K562 (cell line): ENCODE data around the gene CPZ. TPM values are rescaled to one million over a fixed set of nuclear protein-coding genes. Genes with fewer than 3 reads are reported as not detected.

Source experiments
- ATAC-seq: fragments of 200-7000 bp; cut with Tn5 transposase; 3 replicates; pipeline ENCODE4 v1.9.1; 2020; ENCODE audit warnings: moderate library complexity
- BruUV-seq: library from RNA; stranded (reverse); fragments of 400-500 nt; replicated peaks from 2 replicates; lab custom pipeline; 2021; lab: Mats Ljungman, UMichigan
- CTCF ChIA-PET: fragments of 300-600 bp; formaldehyde crosslinking; extraction: SDS; loops from one replicate; lab custom pipeline; 2021; ENCODE audit warnings: low intra/inter-chr PET ratio; lab: Yijun Ruan, JAX
- POLR2A ChIA-PET: fragments of 300-600, 350-650 bp; sonication (Branson Sonifier 250); formaldehyde crosslinking; extraction: SDS; loops from one replicate; lab custom pipeline; 2021; ENCODE audit warnings: antibody characterized with exemption, inconsistent platforms; lab: Yijun Ruan, JAX
- DNase-seq, 4 experiments: peaks; one replicate each; pipeline versions ENCODE4 v3.0.0 to v3.0.0-alpha.2; 2011 to 2018; ENCODE audit warnings: low spot score in 3 of 4, mixed read lengths in 3 of 4; ENCODE audit errors: extremely low read depth in 1 of 4
- FAIRE-seq: peaks from 2 replicates; lab custom pipeline; 2011; peaks lifted over from hg19 to GRCh38; lab: Jason Lieb, UNC
- H2AFZ ChIP-seq: 2 replicates; pipeline ENCODE4 v1.6.0; 2011; ENCODE audit warnings: low read depth, low read length, control low read depth, inconsistent platforms
- H3K27ac ChIP-seq: fragments of 200-600 bp; 3 replicates; pipeline ENCODE4 v1.8.0; 2011; ENCODE audit warnings: low read depth, mild to moderate bottlenecking, control low read depth, inconsistent platforms, low read length, moderate library complexity, mixed read lengths; ENCODE audit errors: extremely low read depth
- H3K27me3 ChIP-seq, 2 experiments: fragments of 300-600 bp in 1 of 2; 2 replicates in 1 of 2; 3 replicates in 1 of 2; pipeline versions ENCODE4 v1.6.0 to v1.8.0; 2011; ENCODE audit warnings: inconsistent platforms in 2 of 2, low read length in 2 of 2, mild to moderate bottlenecking in 1 of 2, mixed read lengths in 1 of 2, moderate library complexity in 1 of 2; ENCODE audit not compliant: control insufficient read depth in 2 of 2, insufficient read depth in 2 of 2
- H3K36me3 ChIP-seq: fragments of 300-600 bp; 3 replicates; pipeline ENCODE4 v1.8.0; 2011; ENCODE audit warnings: mild to moderate bottlenecking, low read length, inconsistent platforms; ENCODE audit not compliant: control insufficient read depth, insufficient read depth
- H3K4me1 ChIP-seq, 2 experiments: fragments of 200-600 bp in 1 of 2; replicated peaks in 1 of 2; 2 replicates in 1 of 2; 3 replicates in 1 of 2; pipeline versions ENCODE4 v1.5.1 to v1.8.0; 2011; ENCODE audit warnings: inconsistent platforms in 2 of 2, low read length in 2 of 2, mild to moderate bottlenecking in 1 of 2, mixed read lengths in 1 of 2, moderate library complexity in 1 of 2; ENCODE audit not compliant: control insufficient read depth in 2 of 2, insufficient read depth in 2 of 2
- H3K4me2 ChIP-seq: 2 replicates; pipeline ENCODE4 v1.6.1; 2011; ENCODE audit warnings: low read length, control low read depth, inconsistent platforms, mixed read lengths; ENCODE audit not compliant: insufficient read depth
- H3K4me3 ChIP-seq: fragments of 200-600 bp; sonication (generic), shearing (Covaris generic); 2 replicates; pipeline ENCODE4 v1.5.1; 2016; ENCODE audit warnings: control low read depth, inconsistent platforms
- H3K79me2 ChIP-seq: fragments of 200-600 bp; 3 replicates; pipeline ENCODE4 v1.8.0; 2011; ENCODE audit warnings: low read length, inconsistent platforms; ENCODE audit not compliant: control insufficient read depth, insufficient read depth
- H3K9ac ChIP-seq, 2 experiments: 2 replicates each; pipeline versions ENCODE4 v1.6.0 to v1.6.1; 2011; ENCODE audit warnings: low read depth in 2 of 2, low read length in 2 of 2, control low read depth in 1 of 2, inconsistent platforms in 1 of 2, mild to moderate bottlenecking in 1 of 2, mixed read lengths in 1 of 2; ENCODE audit not compliant: insufficient read depth in 1 of 2
- H3K9me1 ChIP-seq: one replicate; pipeline ENCODE4 v1.6.0; 2011; ENCODE audit warnings: inconsistent platforms, mild to moderate bottlenecking, low read length, moderate library complexity; ENCODE audit not compliant: control insufficient read depth, insufficient read depth
- H3K9me3 ChIP-seq: replicated peaks from 2 replicates; pipeline ENCODE4 v1.5.1; 2011; ENCODE audit warnings: low read depth, low read length, inconsistent platforms; ENCODE audit not compliant: control insufficient read depth, insufficient read depth
- H4K20me1 ChIP-seq: replicated peaks from 2 replicates; pipeline ENCODE4 v1.6.1; 2011; ENCODE audit warnings: low read length, inconsistent platforms, mixed read lengths; ENCODE audit not compliant: control insufficient read depth, insufficient read depth
- CAMTA2 ChIP-seq: fragments of 250-450 bp; sonication (Bioruptor Pico); conservative IDR thresholded peaks from 2 replicates; pipeline ENCODE4 v1.5.1; 2022
- ELK3 ChIP-seq: fragments of 450-650 bp; formaldehyde crosslinking; IDR thresholded peaks from 2 replicates; pipeline ENCODE4 v1.4.0; 2020; ENCODE audit warnings: mild to moderate bottlenecking
- IFI16 ChIP-seq: fragments of 250-450 bp; sonication (Bioruptor Pico); IDR thresholded peaks from 2 replicates; pipeline ENCODE4 v2.1.2; 2022; ENCODE audit warnings: mild to moderate bottlenecking, inconsistent platforms
- KDM5B ChIP-seq: fragments of 200-600 bp; sonication (generic); IDR thresholded peaks from 2 replicates; pipeline ENCODE4 v1.6.1; 2012; ENCODE audit warnings: low read depth, mild to moderate bottlenecking, moderate library complexity, low read length, control low read depth, inconsistent platforms; ENCODE audit not compliant: insufficient replicate concordance
- MCM5 ChIP-seq: fragments of 450-650 bp; IDR thresholded peaks from 2 replicates; pipeline ENCODE4 v1.6.1; 2016; ENCODE audit warnings: low read depth
- MEF2D ChIP-seq: conservative IDR thresholded peaks from 2 replicates; pipeline ENCODE4 v1.6.1; 2016; ENCODE audit warnings: low read depth, missing genetic modification characterization, missing compliant biosample characterization
- POLR2H ChIP-seq: IDR thresholded peaks from 2 replicates; pipeline ENCODE4 v1.6.1; 2016; ENCODE audit warnings: missing genetic modification characterization, low read depth, mild to moderate bottlenecking, control low read depth, missing compliant biosample characterization, moderate library complexity
- PREB ChIP-seq: sonication (generic); formaldehyde crosslinking; IDR thresholded peaks from 2 replicates; pipeline ENCODE4 v1.8.1; 2023; ENCODE audit warnings: mild to moderate bottlenecking, missing genetic modification reagents
- SMARCB1 ChIP-seq: IDR thresholded peaks from 2 replicates; pipeline ENCODE4 v1.6.1; 2011; ENCODE audit warnings: improper control_type of control experiment, low read depth; ENCODE audit not compliant: insufficient read length
- VEZF1 ChIP-seq: fragments of 200-800 bp; sonication (Bioruptor generic); IDR thresholded peaks from 2 replicates; pipeline ENCODE4 v1.6.1; 2017; ENCODE audit warnings: missing genetic modification characterization, missing compliant biosample characterization
- ZBTB5 ChIP-seq: fragments of 450-650 bp; IDR thresholded peaks from 2 replicates; pipeline ENCODE4 v1.6.1; 2017; ENCODE audit warnings: antibody characterized with exemption
- ZKSCAN1 ChIP-seq: fragments of 150-350 bp; IDR thresholded peaks from 2 replicates; pipeline ENCODE4 v1.6.1; 2016; ENCODE audit warnings: low read depth, low read length
- ZKSCAN3 ChIP-seq: fragments of 250-450 bp; sonication (Bioruptor Pico); IDR thresholded peaks from 2 replicates; pipeline ENCODE4 v1.4.0; 2020
- ZNF282 ChIP-seq: sonication (generic); formaldehyde crosslinking; IDR thresholded peaks from 2 replicates; pipeline ENCODE4 v1.8.1; 2023; ENCODE audit warnings: missing genetic modification reagents
- ZNF766 ChIP-seq: fragments of 200-800 bp; sonication (Bioruptor generic); conservative IDR thresholded peaks from 2 replicates; pipeline ENCODE4 v1.6.1; 2016; ENCODE audit warnings: missing genetic modification characterization, missing compliant biosample characterization
- WGBS: fragments of 100-300 bp; shearing (Covaris generic); methylation state at CpG from one replicate; pipeline ENCODE4 v1.1.6; 2016; ENCODE audit warnings: low coverage, mixed read lengths; ENCODE audit not compliant: insufficient coverage; ENCODE audit errors: missing lambda C conversion rate; 5-methylcytosine and 5-hydroxymethylcytosine counted together
- in situ Hi-C: fragments of 300-500 bp; cut with MboI; formaldehyde crosslinking; loops from 4 replicates; pipeline ENCODE4 v1.15.0; 2018; ENCODE audit warnings: inconsistent platforms, mixed read lengths
- intact Hi-C: fragments of 100-400 bp; cut with micrococcal nuclease; formaldehyde crosslinking; loops from 2 replicates; pipeline ENCODE4 v1.14.2; 2022
- polyA plus RNA-seq, 8 experiments: library from polyadenylated mRNA; depleted of rRNA in 4 of 8; stranded (reverse) in 5 of 8; unstranded in 3 of 8; fragments of >200 nt; fragmentation: Nextera tagmentation in 2 of 8; fragmentation: Illumina TruSeq in 1 of 8; extraction: Ambion mirVana in 2 of 8; extraction: Trizol in 1 of 8; gene quantifications; 2 replicates each; pipeline versions ENCODE4 v1.2.1 to v1.2.3, GENCODE V29; 2011 to 2014; ENCODE audit warnings: inconsistent platforms in 1 of 8, missing spikeins in 1 of 8
- total RNA-seq, 7 experiments: library from RNA; depleted of rRNA in 6 of 7; stranded (reverse); fragments of >200 nt in 6 of 7; fragmentation: Illumina TruSeq in 2 of 7; extraction: Trizol in 2 of 7; gene quantifications; 2 replicates each; pipeline versions ENCODE4 v1.2.1 to v1.2.3, GENCODE V29; 2011 to 2021; ENCODE audit warnings: low replicate concordance in 1 of 7

Gene CPZ
- total and polyA plus RNA-seq, 9 of the 15 experiments (the other 6 are each of a cell fraction or from before 2014, with no cell fraction given), result 0.06 to 2.2 (median 1.2) TPM; not detected in 1

GRCh38 chr4:8585721-8586212 lies 6.8 kb upstream of the CPZ start:
- Histone ChIP-seq H3K36me3 (no peaks in the 10 kb centered on the region), H3K9ac (no peak overlapping the region), H3K9me1 (no peaks in the 10 kb centered on the region), H3K4me3 (no peak overlapping the region), H4K20me1 (peaks cover 10% of the 10 kb centered on the region; the same call in 1 of the 2 replicates), H2AFZ (no peak overlapping the region), H3K4me1 (peaks cover 0 to 19% of the 10 kb centered on the region in 2 experiments; a peak in 3 of 5 replicates), H3K79me2 (no peaks in the 10 kb centered on the region), H3K27ac (no peak overlapping the region), H3K27me3 (peaks cover 0 to 63% of the 10 kb centered on the region in 2 experiments; a peak in 3 of 5 replicates), H3K4me2 (no peak overlapping the region), H3K9me3 (no peaks in the 10 kb centered on the region)
- ChIA-PET POLR2A (interaction anchor here (1.0 kb wide), 1 partner anchor 134 kb away, joined by 3 read pairs; no protein-coding TSS in a partner anchor), CTCF (no interaction called here)
- in situ Hi-C loops (no loop called here), intact Hi-C loops (loop anchor here (2.0 kb wide), 1 partner anchor 117 kb away; no protein-coding TSS in a partner anchor)
- DNase-seq (no peak), ATAC-seq (no peak), FAIRE-seq (no peak)
- TF ChIP-seq ELK3 (CRISPR knock-in tag), result no peak
- no peak for TF ChIP-seq POLR2H (tag)
- TF ChIP-seq KDM5B, result no peak
- TF ChIP-seq ZKSCAN1, result no peak
- no peak for TF ChIP-seq IFI16 (CRISPR knock-in tag)
- no peak for TF ChIP-seq SMARCB1
- no peak for TF ChIP-seq ZBTB5
- TF ChIP-seq ZNF282 (CRISPR knock-in tag), result no peak
- no peak for TF ChIP-seq ZNF766 (CRISPR knock-in tag)
- TF ChIP-seq MCM5, result no peak
- TF ChIP-seq CAMTA2 (CRISPR knock-in tag), result no peak
- no peak for TF ChIP-seq MEF2D
- no peak for TF ChIP-seq PREB (CRISPR knock-in tag)
- no peak for TF ChIP-seq VEZF1
- no peak for TF ChIP-seq ZKSCAN3 (CRISPR knock-in tag)
- BruUV-seq, result no TSS peak
- WGBS, result 10% methylated on average over 6 of the region's 7 CpGs
